ENCODE results near the gene SLC18A2.

DNA sequence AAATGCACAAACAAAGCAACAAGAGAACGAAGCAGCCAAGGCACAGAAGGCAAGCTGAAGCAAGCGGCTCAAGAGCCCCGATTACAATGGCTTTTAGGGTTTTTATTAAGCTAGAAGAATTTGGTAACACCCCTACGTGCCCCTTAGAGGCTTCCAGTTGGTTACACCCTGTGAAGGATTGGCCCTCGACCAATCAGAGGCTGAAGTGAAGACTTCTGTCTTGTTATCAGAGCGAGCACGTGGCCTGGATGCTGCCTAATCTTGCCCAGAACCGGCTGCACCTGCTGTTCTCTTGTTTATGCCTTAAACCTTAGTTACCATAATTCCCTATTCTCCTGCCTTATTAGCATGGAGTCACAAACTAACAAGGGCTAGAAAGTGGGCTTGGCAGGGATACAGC is 22.3 kb upstream of the SLC18A2 start:
- no peak for TF ChIP-seq POLR2A (IDR thresholded peaks at IDR 0.05)
- no peak for TF ChIP-seq POLR2AphosphoS5 (IDR thresholded peaks at IDR 0.05)
